HL-60 (cell line): ENCODE results near the gene CHRNE.

Source experiments
- GABPA ChIP-seq: IDR thresholded peaks from 2 replicates; pipeline ENCODE4 v1.6.1; 2012; ENCODE audit warnings: low read depth
- TF ChIP-seq, protein P1 (sequence below): IDR thresholded peaks from 2 replicates; pipeline ENCODE4 v1.6.1; 2012; ENCODE audit warnings: low read depth; ENCODE audit not compliant: insufficient replicate concordance
- TF ChIP-seq, protein P2 (sequence below): IDR thresholded peaks from one replicate; pipeline ENCODE4 v1.5.1; 2011; ENCODE audit warnings: low read length, control low read depth, inconsistent platforms; ENCODE audit not compliant: insufficient read depth

DNA sequence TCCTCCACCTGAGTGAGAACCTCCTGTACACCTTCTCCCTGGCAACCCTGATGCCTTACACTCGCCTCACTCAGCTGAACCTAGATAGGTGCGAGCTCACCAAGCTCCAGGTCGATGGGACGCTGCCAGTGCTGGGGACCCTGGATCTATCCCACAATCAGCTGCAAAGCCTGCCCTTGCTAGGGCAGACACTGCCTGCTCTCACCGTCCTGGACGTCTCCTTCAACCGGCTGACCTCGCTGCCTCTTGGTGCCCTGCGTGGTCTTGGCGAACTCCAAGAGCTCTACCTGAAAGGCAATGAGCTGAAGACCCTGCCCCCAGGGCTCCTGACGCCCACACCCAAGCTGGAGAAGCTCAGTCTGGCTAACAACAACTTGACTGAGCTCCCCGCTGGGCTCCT is 29.9 kb upstream of the CHRNE start:
- TF ChIP-seq, protein P1, sequence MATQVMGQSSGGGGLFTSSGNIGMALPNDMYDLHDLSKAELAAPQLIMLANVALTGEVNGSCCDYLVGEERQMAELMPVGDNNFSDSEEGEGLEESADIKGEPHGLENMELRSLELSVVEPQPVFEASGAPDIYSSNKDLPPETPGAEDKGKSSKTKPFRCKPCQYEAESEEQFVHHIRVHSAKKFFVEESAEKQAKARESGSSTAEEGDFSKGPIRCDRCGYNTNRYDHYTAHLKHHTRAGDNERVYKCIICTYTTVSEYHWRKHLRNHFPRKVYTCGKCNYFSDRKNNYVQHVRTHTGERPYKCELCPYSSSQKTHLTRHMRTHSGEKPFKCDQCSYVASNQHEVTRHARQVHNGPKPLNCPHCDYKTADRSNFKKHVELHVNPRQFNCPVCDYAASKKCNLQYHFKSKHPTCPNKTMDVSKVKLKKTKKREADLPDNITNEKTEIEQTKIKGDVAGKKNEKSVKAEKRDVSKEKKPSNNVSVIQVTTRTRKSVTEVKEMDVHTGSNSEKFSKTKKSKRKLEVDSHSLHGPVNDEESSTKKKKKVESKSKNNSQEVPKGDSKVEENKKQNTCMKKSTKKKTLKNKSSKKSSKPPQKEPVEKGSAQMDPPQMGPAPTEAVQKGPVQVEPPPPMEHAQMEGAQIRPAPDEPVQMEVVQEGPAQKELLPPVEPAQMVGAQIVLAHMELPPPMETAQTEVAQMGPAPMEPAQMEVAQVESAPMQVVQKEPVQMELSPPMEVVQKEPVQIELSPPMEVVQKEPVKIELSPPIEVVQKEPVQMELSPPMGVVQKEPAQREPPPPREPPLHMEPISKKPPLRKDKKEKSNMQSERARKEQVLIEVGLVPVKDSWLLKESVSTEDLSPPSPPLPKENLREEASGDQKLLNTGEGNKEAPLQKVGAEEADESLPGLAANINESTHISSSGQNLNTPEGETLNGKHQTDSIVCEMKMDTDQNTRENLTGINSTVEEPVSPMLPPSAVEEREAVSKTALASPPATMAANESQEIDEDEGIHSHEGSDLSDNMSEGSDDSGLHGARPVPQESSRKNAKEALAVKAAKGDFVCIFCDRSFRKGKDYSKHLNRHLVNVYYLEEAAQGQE = no peak
- TF ChIP-seq, protein P2, sequence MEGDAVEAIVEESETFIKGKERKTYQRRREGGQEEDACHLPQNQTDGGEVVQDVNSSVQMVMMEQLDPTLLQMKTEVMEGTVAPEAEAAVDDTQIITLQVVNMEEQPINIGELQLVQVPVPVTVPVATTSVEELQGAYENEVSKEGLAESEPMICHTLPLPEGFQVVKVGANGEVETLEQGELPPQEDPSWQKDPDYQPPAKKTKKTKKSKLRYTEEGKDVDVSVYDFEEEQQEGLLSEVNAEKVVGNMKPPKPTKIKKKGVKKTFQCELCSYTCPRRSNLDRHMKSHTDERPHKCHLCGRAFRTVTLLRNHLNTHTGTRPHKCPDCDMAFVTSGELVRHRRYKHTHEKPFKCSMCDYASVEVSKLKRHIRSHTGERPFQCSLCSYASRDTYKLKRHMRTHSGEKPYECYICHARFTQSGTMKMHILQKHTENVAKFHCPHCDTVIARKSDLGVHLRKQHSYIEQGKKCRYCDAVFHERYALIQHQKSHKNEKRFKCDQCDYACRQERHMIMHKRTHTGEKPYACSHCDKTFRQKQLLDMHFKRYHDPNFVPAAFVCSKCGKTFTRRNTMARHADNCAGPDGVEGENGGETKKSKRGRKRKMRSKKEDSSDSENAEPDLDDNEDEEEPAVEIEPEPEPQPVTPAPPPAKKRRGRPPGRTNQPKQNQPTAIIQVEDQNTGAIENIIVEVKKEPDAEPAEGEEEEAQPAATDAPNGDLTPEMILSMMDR = no peak
- TF ChIP-seq GABPA = no peak
